CD14-positive monocyte (primary cell): Measurements from ENCODE around the gene LDLRAP1. TPM values are rescaled to one million over a fixed set of nuclear protein-coding genes. Genes with fewer than 3 reads are reported as not detected.
"Not testable (repeated sequence)": the region's sequence is repeated elsewhere in the genome, so short reads cannot be mapped to it uniquely, and the experiment has no call there.

Experiments
- DNase-seq, 3 donors: peaks; one replicate each; pipeline ENCODE4 v3.0.0-alpha.2; 2011 to 2022
- H2AFZ ChIP-seq: 2 replicates; pipeline ENCODE4 v1.6.0; 2012; ENCODE audit warnings: mild to moderate bottlenecking, low read depth, low read length, inconsistent platforms; ENCODE audit not compliant: insufficient read depth, poor library complexity, severe bottlenecking
- H3K27ac ChIP-seq, 2 donors: 1 replicate in 1 of 2; 2 replicates in 1 of 2; pipeline ENCODE4 v1.5.1; 2012 to 2013; ENCODE audit warnings: low read length in 2 of 2, control low read depth in 1 of 2, inconsistent platforms in 1 of 2, low read depth in 1 of 2, mild to moderate bottlenecking in 1 of 2
- H3K27me3 ChIP-seq, 2 donors: one replicate each; pipeline versions ENCODE4 v1.6.0 to v1.6.1; 2011 to 2013; ENCODE audit warnings: low read length in 2 of 2; ENCODE audit not compliant: control insufficient read depth in 2 of 2, insufficient read depth in 2 of 2
- H3K36me3 ChIP-seq, 2 donors: replicated peaks in 1 of 2; 1 replicate in 1 of 2; 2 replicates in 1 of 2; pipeline versions ENCODE4 v1.5.1 to v1.6.1; 2012 to 2013; ENCODE audit warnings: low read length in 2 of 2, control low read depth in 1 of 2, inconsistent platforms in 1 of 2, mild to moderate bottlenecking in 1 of 2; ENCODE audit not compliant: insufficient read depth in 2 of 2, control insufficient read depth in 1 of 2
- H3K4me1 ChIP-seq, 2 donors: 1 replicate in 1 of 2; 2 replicates in 1 of 2; pipeline versions ENCODE4 v1.5.1 to v1.6.1; 2012 to 2013; ENCODE audit warnings: low read length in 2 of 2, control low read depth in 1 of 2, inconsistent platforms in 1 of 2, mild to moderate bottlenecking in 1 of 2, moderate library complexity in 1 of 2; ENCODE audit not compliant: insufficient read depth in 2 of 2, control insufficient read depth in 1 of 2
- H3K4me2 ChIP-seq: replicated peaks from 2 replicates; pipeline ENCODE3; 2012; ENCODE audit warnings: low read length, moderate library complexity, mild to moderate bottlenecking; ENCODE audit not compliant: poor library complexity, severe bottlenecking; ENCODE audit errors: extremely low read depth
- H3K4me3 ChIP-seq, 3 experiments: fragments of 200-600 bp in 1 of 3; sonication (generic) in 1 of 3; replicated peaks in 1 of 3; 1 replicate in 2 of 3; 2 replicates in 1 of 3; pipeline ENCODE4 v1.5.1; 2011 to 2013; ENCODE audit warnings: low read length in 3 of 3, mild to moderate bottlenecking in 3 of 3, control low read depth in 2 of 3, low read depth in 2 of 3, inconsistent platforms in 1 of 3, moderate library complexity in 1 of 3
- H3K79me2 ChIP-seq: 2 replicates; pipeline ENCODE4 v1.6.0; 2012; ENCODE audit warnings: mild to moderate bottlenecking, control low read depth, inconsistent platforms, low read length, moderate library complexity; ENCODE audit not compliant: insufficient read depth
- H3K9ac ChIP-seq: 2 replicates; pipeline ENCODE4 v1.6.0; 2017; ENCODE audit warnings: low read length, mild to moderate bottlenecking; ENCODE audit not compliant: insufficient read depth, poor library complexity, severe bottlenecking
- H3K9me3 ChIP-seq, 2 donors: replicated peaks in 1 of 2; 1 replicate in 1 of 2; 2 replicates in 1 of 2; pipeline versions ENCODE4 v1.5.1 to v1.6.1; 2012 to 2013; ENCODE audit warnings: low read length in 2 of 2, control low read depth in 1 of 2; ENCODE audit not compliant: control insufficient read depth in 1 of 2, insufficient read depth in 1 of 2
- H4K20me1 ChIP-seq: 2 replicates; pipeline ENCODE4 v1.6.0; 2012; ENCODE audit warnings: mild to moderate bottlenecking, low read length, control low read depth, moderate library complexity; ENCODE audit not compliant: insufficient read depth
- H3K27ac Mint-ChIP-seq, 7 donors: one replicate each; pipeline ENCODE4 v1.8.0; 2020; ENCODE audit warnings: mild to moderate bottlenecking in 7 of 7, mixed read lengths in 7 of 7, moderate library complexity in 6 of 7, inconsistent platforms in 2 of 7
- H3K27me3 Mint-ChIP-seq, 3 donors: one replicate each; pipeline ENCODE4 v1.8.0; 2021 to 2022; ENCODE audit warnings: low read depth in 3 of 3, mild to moderate bottlenecking in 3 of 3, mixed read lengths in 3 of 3, moderate library complexity in 3 of 3, inconsistent platforms in 1 of 3
- H3K36me3 Mint-ChIP-seq, 2 donors: one replicate each; pipeline ENCODE4 v1.8.0; 2020; ENCODE audit warnings: mixed read lengths in 2 of 2, inconsistent platforms in 1 of 2, mild to moderate bottlenecking in 1 of 2
- H3K4me1 Mint-ChIP-seq: one replicate; pipeline ENCODE4 v1.8.0; 2020; ENCODE audit warnings: mild to moderate bottlenecking, mixed read lengths
- H3K4me3 Mint-ChIP-seq, 2 donors: one replicate each; pipeline ENCODE4 v1.8.0; 2020; ENCODE audit warnings: mild to moderate bottlenecking in 2 of 2, mixed read lengths in 2 of 2, moderate library complexity in 1 of 2
- H3K9me3 Mint-ChIP-seq, 7 donors: one replicate each; pipeline ENCODE4 v1.8.0; 2020 to 2022; ENCODE audit warnings: mixed read lengths in 7 of 7, mild to moderate bottlenecking in 6 of 7, moderate library complexity in 6 of 7, inconsistent platforms in 2 of 7
- CTCF ChIP-seq: fragments of 200-600 bp; IDR thresholded peaks from one replicate; pipeline ENCODE4 v1.8.0; 2022; ENCODE audit warnings: antibody characterized with exemption, mild to moderate bottlenecking
- WGBS: methylation state at CpG from one replicate; pipeline ENCODE4 v1.1.5; 2013; ENCODE audit warnings: missing lambda C conversion rate; ENCODE audit not compliant: insufficient coverage; 5-methylcytosine and 5-hydroxymethylcytosine counted together
- intact Hi-C, 2 donors: fragments of 100-400 bp; cut with micrococcal nuclease; formaldehyde crosslinking; loops; one replicate each; pipeline versions ENCODE4 v1.15.0 to v1.15.1; 2023
- polyA plus RNA-seq, 3 donors: library from polyadenylated mRNA; depleted of rRNA in 1 of 3; unstranded in 2 of 3; stranded (reverse) in 1 of 3; fragments of 300-500 nt in 2 of 3; fragments of >200 nt in 1 of 3; fragmentation: Illumina TruSeq in 2 of 3; gene quantifications; 1 replicate in 2 of 3; 2 replicates in 1 of 3; pipeline ENCODE4 v1.2.3, GENCODE V29; 2012 to 2021

Gene LDLRAP1
- polyA plus RNA-seq, 3 donors, result 12.8 to 18.5 (median 14.6) TPM

GRCh38 chr1:25594971-25595370 lies 51.6 kb downstream of the LDLRAP1 start:
- no peak for DNase-seq
- no peaks in the 10 kb centered on the region for H3K27me3 ChIP-seq
- no peak for TF ChIP-seq CTCF
- peaks cover 0 to 4% (median 0%) of the 10 kb centered on the region in 7 donors for H3K9me3 Mint-ChIP-seq
- intact Hi-C loops, result no loop called here
- no peaks in the 10 kb centered on the region for H3K4me1 Mint-ChIP-seq
- H3K4me1 ChIP-seq, result no peaks in the 10 kb centered on the region
- no peaks in the 10 kb centered on the region for H3K36me3 ChIP-seq
- H3K36me3 Mint-ChIP-seq, result no peaks in the 10 kb centered on the region
- H3K9ac ChIP-seq, result no peak overlapping the region
- peaks cover 0 to 3% of the 10 kb centered on the region in 2 donors for H3K9me3 ChIP-seq
- no peak overlapping the region for H3K4me3 Mint-ChIP-seq
- H3K4me3 ChIP-seq, result no peak overlapping the region
- no peak overlapping the region for H3K27ac ChIP-seq
- peaks cover 4 to 5% (median 4%) of the 10 kb centered on the region in 3 donors for H3K27me3 Mint-ChIP-seq
- 100% methylated on average over 1 of the region's 2 CpGs for WGBS
- no peaks in the 10 kb centered on the region for H3K79me2 ChIP-seq
- H4K20me1 ChIP-seq, result no peaks in the 10 kb centered on the region
- H3K27ac Mint-ChIP-seq, result no peak overlapping the region
- H3K4me2 ChIP-seq, result no peak overlapping the region
- no peak overlapping the region for H2AFZ ChIP-seq

GRCh38 chr1:25596641-25597040 lies 53.2 kb downstream of the LDLRAP1 start:
- intact Hi-C loops, H3K4me3 Mint-ChIP-seq, H3K27me3 ChIP-seq, H3K27ac Mint-ChIP-seq, H3K4me3 ChIP-seq, H3K79me2 ChIP-seq, H3K9ac ChIP-seq, H3K4me2 ChIP-seq, H3K36me3 Mint-ChIP-seq, H2AFZ ChIP-seq, H3K36me3 ChIP-seq, H3K9me3 Mint-ChIP-seq, H3K9me3 ChIP-seq, H3K4me1 Mint-ChIP-seq, H3K27me3 Mint-ChIP-seq, H3K27ac ChIP-seq, H3K4me1 ChIP-seq, H4K20me1 ChIP-seq, DNase-seq: not testable (repeated sequence)
- whole genome bisulfite sequencing, result 100% methylated on average over 3 of the region's 5 CpGs
